GM06990 (cell line): ENCODE data around the gene DPCD.

Experiments used
- DNase-seq: peaks from one replicate; pipeline ENCODE4 v3.0.0-alpha.2; 2011; ENCODE audit not compliant: insufficient read length; ENCODE audit errors: extremely low read depth
- H3K27me3 ChIP-seq: replicated peaks from 2 replicates; pipeline ENCODE4 v1.6.0; 2011; ENCODE audit warnings: low read length; ENCODE audit not compliant: control insufficient read depth, insufficient read depth
- H3K36me3 ChIP-seq: 2 replicates; pipeline ENCODE4 v1.5.1; 2011; ENCODE audit warnings: low read length; ENCODE audit not compliant: control insufficient read depth, insufficient read depth
- H3K4me3 ChIP-seq: replicated peaks from 2 replicates; pipeline ENCODE4 v1.5.1; 2011; ENCODE audit warnings: low read depth, mild to moderate bottlenecking, control low read depth, low read length
- CTCF ChIP-seq: IDR thresholded peaks from 2 replicates; pipeline ENCODE4 v1.5.1; 2011; ENCODE audit warnings: low read length, control low read depth, mild to moderate bottlenecking, inconsistent platforms; ENCODE audit not compliant: insufficient read depth, poor library complexity, severe bottlenecking

DPCD gene

GRCh38 chr10:101612872-101613271 is 24.8 kb downstream of the DPCD start:
- Histone ChIP-seq H3K27me3 (no peaks in the 10 kb centered on the region), H3K36me3 (peaks cover 30% of the 10 kb centered on the region), H3K4me3 (no peak overlapping the region)
- DNase-seq: no peak
- TF ChIP-seq CTCF: no peak

- no peak for DNase-seq
- H3K4me3 ChIP-seq: no peak overlapping the region
- H3K27me3 ChIP-seq: no peaks in the 10 kb centered on the region
- no peak for TF ChIP-seq CTCF
- peaks cover 30% of the 10 kb centered on the region for H3K36me3 ChIP-seq
Observed at GRCh38 chr10:101613646-101614045, 25.5 kb downstream of the DPCD start.

- no peak for TF ChIP-seq CTCF
- no peak for DNase-seq
- peaks cover 22% of the 10 kb centered on the region for H3K36me3 ChIP-seq
- H3K4me3 ChIP-seq: no peak overlapping the region
- H3K27me3 ChIP-seq: no peaks in the 10 kb centered on the region
Observed at GRCh38 chr10:101614663-101615524, 26.8 kb downstream of the DPCD start.

- TF ChIP-seq CTCF: no peak
- DNase-seq: no peak
- peaks cover 22% of the 10 kb centered on the region for H3K36me3 ChIP-seq
Observed at GRCh38 chr10:101615525-101616116, 27.5 kb downstream of the DPCD start.

GRCh38 chr10:101616415-101617101 is 28.4 kb downstream of the DPCD start:
- peaks cover 16% of the 10 kb centered on the region for H3K36me3 ChIP-seq

More at GRCh38 chr10:101615525-101616116, 27.5 kb downstream of the DPCD start:
- Histone ChIP-seq H3K27me3 (no peaks in the 10 kb centered on the region), H3K4me3 (no peak overlapping the region)

More at GRCh38 chr10:101616415-101617101, 28.4 kb downstream of the DPCD start:
- no peak for DNase-seq
- no peaks in the 10 kb centered on the region for H3K27me3 ChIP-seq
- H3K4me3 ChIP-seq: no peak overlapping the region
- TF ChIP-seq CTCF: no peak
